HG03378 (cell line): ENCODE results near the gene ALKBH3.

Experiments used
- ATAC-seq: cut with Tn5 transposase; IDR thresholded peaks from one replicate; pipeline ENCODE4 v1.9.1; 2021; ENCODE audit warnings: mild to moderate bottlenecking, moderate library complexity; ENCODE audit not compliant: unreplicated experiment

Gene ALKBH3

DNA sequence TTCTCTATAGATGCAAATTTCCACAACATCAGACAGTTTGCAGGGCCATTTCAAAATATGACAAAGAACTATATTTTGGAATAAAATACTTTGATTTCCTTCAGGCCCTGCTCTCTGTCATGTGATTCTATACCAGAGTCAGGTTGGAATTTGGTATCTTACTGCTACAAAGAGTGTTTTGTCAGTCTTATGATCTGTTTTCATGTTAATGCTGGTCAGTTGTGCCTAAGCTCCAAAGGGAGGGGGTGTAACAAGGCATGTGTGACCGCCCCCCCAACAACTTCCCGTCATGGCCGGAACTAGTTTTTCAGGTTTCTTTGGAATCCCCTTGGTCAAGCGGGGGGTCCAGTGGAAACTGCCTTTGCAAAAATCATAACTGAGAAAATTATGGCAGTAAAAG lies 76.9 kb downstream of the ALKBH3 start:
- no peak for ATAC-seq

DNA sequence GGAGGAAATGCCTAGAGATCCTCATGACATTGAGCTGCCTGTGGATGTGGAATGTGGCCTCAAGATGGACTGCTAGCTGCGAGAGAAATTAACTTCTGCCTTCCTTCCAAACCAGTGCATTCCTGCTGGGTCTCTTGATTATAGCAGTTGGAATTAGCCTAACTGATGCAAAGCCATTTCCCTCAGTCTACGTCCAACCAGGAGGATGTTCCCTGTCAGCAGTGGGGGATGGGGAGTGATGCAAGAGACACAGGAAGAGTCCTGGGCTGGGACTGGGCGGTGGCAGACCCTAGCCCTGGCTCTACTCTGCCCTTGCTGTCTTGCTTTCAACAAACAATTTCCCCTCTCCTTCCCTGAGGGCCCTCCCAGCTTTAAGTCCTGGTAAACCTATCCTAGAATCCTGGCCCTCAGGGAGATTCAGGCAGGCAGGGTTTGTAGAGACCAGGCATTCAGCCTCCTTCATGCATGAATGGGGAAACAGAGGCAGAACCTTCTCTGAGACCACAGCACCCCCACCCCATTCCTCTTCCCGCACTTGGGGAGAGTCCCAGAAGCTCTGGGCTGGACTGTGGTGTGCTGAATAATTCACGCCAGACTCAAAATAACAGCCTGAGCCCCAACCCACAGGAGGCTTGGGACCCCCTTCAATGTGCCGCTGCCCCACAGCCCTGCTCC lies 78.8 kb downstream of the ALKBH3 start:
- ATAC-seq = no peak

DNA sequence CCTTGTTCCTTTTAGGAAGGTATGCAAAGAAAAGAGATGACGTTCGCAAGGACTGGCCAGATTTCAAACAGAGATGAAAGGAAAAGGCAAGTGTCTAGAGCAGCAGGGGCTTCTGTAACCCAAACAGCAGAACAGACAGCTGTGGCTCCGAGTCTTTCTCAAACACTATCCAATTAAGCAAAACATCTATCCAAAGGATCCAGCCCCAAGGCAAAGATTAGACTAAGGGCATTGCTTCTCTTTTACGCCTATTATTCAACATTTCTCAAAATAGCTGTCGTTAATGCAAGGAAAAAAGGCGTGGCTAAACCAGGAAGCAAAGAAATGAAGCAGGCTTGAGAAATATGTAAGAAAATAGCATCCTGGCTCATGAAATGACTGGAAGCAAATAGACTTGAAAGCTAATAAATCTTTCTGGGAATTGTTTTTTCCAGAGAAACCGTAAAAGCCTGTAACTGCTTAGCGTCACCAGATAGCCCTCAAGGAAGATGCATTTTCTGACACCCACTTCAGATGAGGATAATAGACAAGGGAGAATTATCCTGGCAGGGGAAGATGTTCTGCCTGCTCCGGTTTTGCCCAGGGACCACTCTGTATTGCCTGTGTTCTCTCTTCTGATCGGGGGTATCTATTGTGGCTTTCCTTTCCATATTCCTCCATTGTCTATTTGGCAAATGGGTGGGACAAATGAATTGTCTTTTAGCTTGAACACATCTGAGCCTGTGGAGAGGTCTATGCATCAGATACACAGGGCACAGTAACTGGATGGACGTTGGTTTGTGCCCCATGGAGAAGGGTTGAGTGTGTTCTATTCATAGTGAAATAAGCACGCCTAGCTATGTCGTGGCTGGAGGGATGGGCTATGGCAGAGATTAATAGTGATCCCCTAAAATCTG lies 82.0 kb downstream of the ALKBH3 start:
- no peak for ATAC-seq

DNA sequence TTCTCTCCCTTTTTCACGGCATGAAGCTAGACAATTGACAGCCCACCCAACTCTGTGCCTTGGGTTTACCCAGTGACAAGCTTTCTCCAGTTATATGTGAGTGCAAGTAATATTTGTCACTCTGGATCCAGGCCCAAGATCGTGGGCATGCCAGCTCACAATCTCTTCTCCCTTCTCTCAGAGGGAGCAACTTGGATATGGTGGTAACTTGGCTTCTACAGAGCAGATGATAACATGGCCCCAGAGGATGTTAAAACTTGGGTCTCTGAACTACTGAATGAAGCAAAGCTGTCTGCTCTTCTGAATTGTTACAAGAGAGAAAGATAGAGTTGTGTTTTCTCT lies 82.6 kb downstream of the ALKBH3 start:
- no peak for ATAC-seq

DNA sequence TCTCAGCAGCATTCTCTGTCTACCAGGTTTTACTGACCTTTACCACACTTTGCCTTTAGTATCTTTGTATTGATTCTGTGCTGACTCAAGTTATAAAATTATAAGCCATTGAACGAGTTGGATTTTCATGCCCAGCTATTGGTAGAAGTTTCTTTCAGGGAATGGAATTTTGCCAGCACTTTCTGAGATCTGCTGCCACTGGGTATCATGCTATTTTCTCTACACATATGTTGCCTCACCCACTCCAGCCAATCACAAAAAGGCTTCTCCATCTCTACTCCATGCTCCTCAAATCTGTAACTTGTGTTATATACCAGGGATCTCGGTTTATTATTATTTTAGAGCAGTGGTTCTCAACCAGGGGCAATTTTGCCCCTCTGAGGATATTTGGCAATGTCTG lies 87.0 kb downstream of the ALKBH3 start:
- ATAC-seq = no peak

DNA sequence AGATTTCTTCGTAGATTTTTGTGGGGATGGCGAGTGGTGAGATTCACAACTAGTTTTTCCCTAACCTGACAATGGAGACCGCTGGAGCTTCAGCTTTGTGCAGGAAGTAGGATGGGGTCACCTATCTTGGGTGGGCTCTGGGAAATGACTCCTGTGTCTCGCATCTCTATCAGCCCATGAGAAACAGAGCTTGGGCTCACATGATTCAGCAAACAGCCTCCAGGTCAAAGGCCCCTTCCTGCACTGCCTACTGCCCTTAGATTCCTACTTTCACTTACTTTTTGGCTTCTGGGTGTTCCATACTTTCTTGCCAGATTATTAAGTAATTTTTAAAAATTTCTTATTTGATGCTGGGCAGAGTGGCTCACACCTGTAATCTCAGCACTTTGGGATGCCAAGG lies 88.1 kb downstream of the ALKBH3 start:
- ATAC-seq = no peak

DNA sequence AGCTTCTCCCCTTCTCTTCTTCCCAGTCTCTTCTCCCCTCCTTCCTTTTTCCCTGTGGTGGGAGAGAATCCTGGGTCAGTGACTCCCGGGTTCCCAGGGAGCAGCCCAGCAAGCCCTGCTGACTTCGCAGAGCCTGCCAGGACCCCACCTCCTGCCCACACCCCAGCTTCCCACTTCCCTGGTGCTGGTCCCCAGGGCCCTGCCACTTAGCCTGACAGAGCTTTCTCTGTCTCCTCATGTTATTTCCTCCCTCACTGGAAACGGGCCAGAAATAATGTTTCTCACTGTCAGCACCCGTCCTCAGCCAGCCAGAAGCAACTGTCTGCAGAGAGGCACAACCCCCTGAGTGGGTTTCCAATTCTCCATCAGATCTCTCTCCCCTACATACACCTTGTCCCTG lies 88.9 kb downstream of the ALKBH3 start:
- ATAC-seq = no peak
